Measurements from ENCODE around the gene GSTCD.
"Not testable (repeated sequence)": the region's sequence is repeated elsewhere in the genome, so short reads cannot be mapped to it uniquely, and the experiment has no call there.

Gene GSTCD

DNA sequence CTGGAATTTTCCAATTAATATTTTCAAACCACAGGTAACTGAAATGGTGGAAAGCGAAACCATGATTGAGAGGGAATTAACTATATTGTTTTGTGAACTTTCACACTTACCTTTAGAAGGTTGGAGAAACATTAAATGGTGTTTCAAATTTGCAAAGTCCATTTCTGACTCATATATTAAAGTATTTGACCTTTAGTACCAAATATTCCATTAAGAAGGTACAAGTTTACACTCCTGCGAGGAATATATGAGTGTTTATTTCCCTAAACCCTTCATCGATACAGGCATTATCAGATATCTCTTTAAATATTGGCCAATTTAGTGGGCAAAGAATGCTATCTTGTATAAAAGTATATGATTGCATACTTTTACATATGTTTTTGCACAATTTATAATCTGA lies 142.6 kb downstream of the GSTCD start:
- no peak overlapping the region for H3K4me3 ChIP-seq (replicated peaks in 1 of 2; ENCODE audit: low read depth in 2 of 2, low read length in 2 of 2)
- TF ChIP-seq, protein P1, sequence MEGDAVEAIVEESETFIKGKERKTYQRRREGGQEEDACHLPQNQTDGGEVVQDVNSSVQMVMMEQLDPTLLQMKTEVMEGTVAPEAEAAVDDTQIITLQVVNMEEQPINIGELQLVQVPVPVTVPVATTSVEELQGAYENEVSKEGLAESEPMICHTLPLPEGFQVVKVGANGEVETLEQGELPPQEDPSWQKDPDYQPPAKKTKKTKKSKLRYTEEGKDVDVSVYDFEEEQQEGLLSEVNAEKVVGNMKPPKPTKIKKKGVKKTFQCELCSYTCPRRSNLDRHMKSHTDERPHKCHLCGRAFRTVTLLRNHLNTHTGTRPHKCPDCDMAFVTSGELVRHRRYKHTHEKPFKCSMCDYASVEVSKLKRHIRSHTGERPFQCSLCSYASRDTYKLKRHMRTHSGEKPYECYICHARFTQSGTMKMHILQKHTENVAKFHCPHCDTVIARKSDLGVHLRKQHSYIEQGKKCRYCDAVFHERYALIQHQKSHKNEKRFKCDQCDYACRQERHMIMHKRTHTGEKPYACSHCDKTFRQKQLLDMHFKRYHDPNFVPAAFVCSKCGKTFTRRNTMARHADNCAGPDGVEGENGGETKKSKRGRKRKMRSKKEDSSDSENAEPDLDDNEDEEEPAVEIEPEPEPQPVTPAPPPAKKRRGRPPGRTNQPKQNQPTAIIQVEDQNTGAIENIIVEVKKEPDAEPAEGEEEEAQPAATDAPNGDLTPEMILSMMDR (IDR thresholded peaks at IDR 0.05; ENCODE audit: low read depth, low read length) = no peak
- DNase-seq (ENCODE audit: low read depth in 2 of 2) = no peak

DNA sequence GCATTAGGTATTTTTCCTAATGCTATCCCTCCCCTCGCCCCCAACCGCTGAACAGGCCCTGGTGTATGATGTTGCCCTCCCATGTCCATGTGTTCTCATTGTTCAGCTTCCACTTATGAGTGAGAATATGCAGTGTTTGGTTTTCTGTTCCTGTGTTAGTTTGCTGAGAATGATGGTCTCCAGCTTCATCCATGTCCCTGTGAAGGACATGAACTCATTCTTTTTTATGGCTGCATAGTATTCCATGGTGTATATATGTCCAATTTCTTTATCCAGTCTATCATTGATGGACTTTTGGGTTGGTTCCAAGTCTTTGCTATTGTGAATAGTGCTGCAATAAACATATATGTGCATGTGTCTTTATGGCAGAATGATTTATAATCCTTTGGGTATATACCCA lies 143.6 kb downstream of the GSTCD start:
- not testable (repeated sequence) for DNase-seq (ENCODE audit: low read depth in 2 of 2); H3K4me3 ChIP-seq (replicated peaks in 1 of 2; ENCODE audit: low read depth in 2 of 2, low read length in 2 of 2)

DNA sequence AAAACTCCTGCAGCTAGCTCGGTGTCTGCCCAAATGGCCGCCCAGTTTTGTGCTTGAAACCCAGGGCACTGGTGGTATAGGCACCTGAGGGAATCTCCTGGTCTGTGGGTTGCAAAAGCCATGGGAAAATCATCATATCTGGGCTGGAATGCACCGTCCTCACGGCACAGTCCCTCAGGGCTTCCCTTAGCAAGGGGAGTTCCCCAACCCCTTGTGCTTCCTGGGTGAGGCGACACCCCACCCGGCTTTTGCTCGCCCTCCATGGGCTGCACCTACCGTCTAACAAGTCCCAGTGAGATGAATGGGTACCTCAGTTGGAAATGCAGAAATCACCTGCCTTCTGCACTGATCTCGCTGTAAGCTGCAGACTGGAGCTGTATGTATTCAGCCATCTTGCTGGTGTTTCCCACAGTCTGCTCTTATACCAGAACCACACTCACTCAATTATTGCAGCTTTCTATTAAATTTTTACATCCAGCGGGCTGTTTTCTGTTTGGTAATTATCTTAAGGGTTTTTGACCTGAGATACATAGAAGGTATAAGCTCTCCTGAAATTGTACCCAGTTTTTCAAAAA lies 150.0 kb downstream of the GSTCD start:
- no peak overlapping the region for H3K4me3 ChIP-seq (replicated peaks in 1 of 2; ENCODE audit: low read depth in 2 of 2, low read length in 2 of 2)
- TF ChIP-seq, protein P1 (IDR thresholded peaks at IDR 0.05; ENCODE audit: low read depth, low read length) = no peak
- DNase-seq (ENCODE audit: low read depth in 2 of 2) = no peak

DNA sequence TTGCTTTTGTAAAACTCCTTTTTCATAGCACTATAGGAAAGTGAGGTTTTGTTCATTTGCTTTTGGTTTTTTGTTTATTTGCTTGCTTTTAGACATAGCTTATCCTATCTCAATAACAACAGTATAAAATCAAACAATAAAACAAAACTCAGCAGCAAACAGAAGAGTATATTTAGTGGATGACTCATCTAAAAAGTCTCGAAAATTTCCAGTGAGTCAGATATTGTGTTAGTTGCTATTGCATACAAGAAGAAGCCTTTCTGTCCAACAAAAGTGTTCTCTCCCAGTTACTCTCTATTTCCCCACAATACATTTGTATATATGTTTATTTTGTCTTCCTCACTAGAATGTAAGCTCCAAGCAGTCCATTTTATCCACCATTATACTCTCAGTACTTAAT lies 150.6 kb downstream of the GSTCD start:
- peak; percentile 66 to 85 for DNase-seq (ENCODE audit: low read depth in 2 of 2)
- no peak overlapping the region for H3K4me3 ChIP-seq (replicated peaks in 1 of 2; ENCODE audit: low read depth in 2 of 2, low read length in 2 of 2)
- TF ChIP-seq, protein P1 (IDR thresholded peaks at IDR 0.05; ENCODE audit: low read depth, low read length) = no peak

DNA sequence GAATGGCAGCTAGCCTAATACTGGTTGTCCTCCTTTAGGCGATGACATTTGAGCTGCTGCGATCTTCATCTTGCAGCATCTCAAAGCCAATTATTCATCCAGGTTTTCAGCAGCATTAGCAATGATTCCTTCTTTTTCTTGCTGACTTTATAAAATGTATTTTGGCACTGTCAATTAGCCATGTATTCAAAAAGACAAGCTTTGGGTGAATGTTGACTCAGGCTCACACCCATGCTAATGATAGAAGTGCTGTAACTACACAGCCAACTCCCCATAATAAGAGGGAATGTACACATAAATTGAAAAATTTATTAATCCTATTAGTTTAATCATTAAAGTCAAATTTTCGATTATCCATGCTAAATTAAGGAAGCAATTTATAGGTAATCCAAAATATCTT lies 162.4 kb downstream of the GSTCD start:
- no peak for DNase-seq (ENCODE audit: low read depth in 2 of 2)
- TF ChIP-seq, protein P1 (IDR thresholded peaks at IDR 0.05; ENCODE audit: low read depth, low read length) = no peak
- H3K4me3 ChIP-seq (replicated peaks in 1 of 2; ENCODE audit: low read depth in 2 of 2, low read length in 2 of 2) = no peak overlapping the region

DNA sequence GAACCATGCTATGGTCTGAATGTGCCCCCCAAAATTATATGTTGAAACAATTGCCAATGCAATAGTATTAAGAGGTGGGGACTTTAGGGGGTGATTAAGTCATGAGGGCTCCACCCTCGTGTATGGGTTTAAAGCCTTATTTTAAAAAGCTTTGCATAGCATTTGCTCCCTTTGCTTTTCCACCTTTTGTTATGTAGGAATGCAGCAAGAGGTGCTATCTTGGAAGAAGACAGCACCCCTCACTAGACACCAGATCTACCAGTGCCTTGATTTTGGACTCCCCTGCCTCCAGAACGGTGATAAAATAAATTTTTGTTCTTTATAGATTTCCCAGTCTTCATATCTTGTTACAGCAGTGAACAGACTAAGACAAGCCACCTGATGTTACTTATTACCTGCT lies 163.4 kb downstream of the GSTCD start:
- no peak for DNase-seq (ENCODE audit: low read depth in 2 of 2)
- TF ChIP-seq, protein P1 (IDR thresholded peaks at IDR 0.05; ENCODE audit: low read depth, low read length) = no peak
- no peak overlapping the region for H3K4me3 ChIP-seq (replicated peaks in 1 of 2; ENCODE audit: low read depth in 2 of 2, low read length in 2 of 2)

DNA sequence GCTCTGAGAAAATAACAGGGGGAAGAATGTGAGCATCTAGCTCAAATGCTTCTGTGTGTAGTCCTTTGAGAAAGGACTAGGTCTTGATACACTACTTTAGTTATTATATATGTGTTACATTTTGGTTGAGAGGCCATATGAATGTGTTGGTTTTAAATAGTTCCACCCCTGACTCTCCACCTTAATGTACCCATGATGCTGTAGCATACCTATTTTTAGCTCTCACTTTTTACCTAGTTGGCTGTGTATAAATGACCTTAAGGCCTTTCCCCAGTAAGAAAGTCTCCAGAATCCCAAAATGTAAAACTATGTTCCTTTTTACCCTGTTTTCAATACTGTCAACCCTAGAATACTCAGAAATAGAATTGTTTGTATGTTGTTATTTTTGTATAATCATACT lies 166.6 kb downstream of the GSTCD start:
- TF ChIP-seq, protein P1 (IDR thresholded peaks at IDR 0.05; ENCODE audit: low read depth, low read length) = no peak
- no peak overlapping the region for H3K4me3 ChIP-seq (replicated peaks in 1 of 2; ENCODE audit: low read depth in 2 of 2, low read length in 2 of 2)
- DNase-seq (ENCODE audit: low read depth in 2 of 2) = no peak
